H9 (cell line): Measurements from ENCODE around the gene COL4A1. TPM values are rescaled to one million over a fixed set of nuclear protein-coding genes. Genes with fewer than 3 reads are reported as not detected.

Source experiments
- DNase-seq: peaks from one replicate; pipeline ENCODE4 v3.0.0-alpha.2; 2017
- H2AFZ ChIP-seq: one replicate; pipeline ENCODE4 v1.6.1; 2013; ENCODE audit warnings: mild to moderate bottlenecking, low read length, control low read depth, moderate library complexity
- H2AK5ac ChIP-seq: 2 replicates; pipeline ENCODE4 v1.6.1; 2013; ENCODE audit warnings: low read length, control low read depth, mixed read lengths; ENCODE audit not compliant: insufficient read length
- H2BK120ac ChIP-seq: one replicate; pipeline ENCODE4 v1.6.1; 2013; ENCODE audit warnings: low read depth, mild to moderate bottlenecking, low read length, control low read depth, inconsistent platforms; ENCODE audit not compliant: poor library complexity, severe bottlenecking
- H2BK12ac ChIP-seq: 2 replicates; pipeline ENCODE4 v1.6.1; 2013; ENCODE audit warnings: low read length, control low read depth, mixed read lengths, low read depth; ENCODE audit not compliant: insufficient read length
- H2BK15ac ChIP-seq: 2 replicates; pipeline ENCODE4 v1.6.1; 2013; ENCODE audit warnings: low read depth, low read length, control low read depth
- H2BK20ac ChIP-seq: one replicate; pipeline ENCODE4 v1.6.1; 2013; ENCODE audit warnings: low read depth, mild to moderate bottlenecking, low read length, control low read depth, inconsistent platforms; ENCODE audit not compliant: poor library complexity, severe bottlenecking
- H2BK5ac ChIP-seq: 2 replicates; pipeline ENCODE4 v1.6.1; 2013; ENCODE audit warnings: low read length, control low read depth, mixed read lengths; ENCODE audit not compliant: insufficient read length
- H3K14ac ChIP-seq: 2 replicates; pipeline ENCODE4 v1.6.1; 2013; ENCODE audit warnings: low read length, control low read depth; ENCODE audit not compliant: insufficient read depth
- H3K18ac ChIP-seq: 2 replicates; pipeline ENCODE4 v1.6.1; 2013; ENCODE audit warnings: low read depth, mild to moderate bottlenecking, mixed read lengths, low read length, control low read depth; ENCODE audit not compliant: insufficient read length
- H3K23ac ChIP-seq: 2 replicates; pipeline ENCODE4 v1.6.1; 2013; ENCODE audit warnings: low read length, control low read depth, mixed read lengths, low read depth; ENCODE audit not compliant: insufficient read length
- H3K23me2 ChIP-seq: 2 replicates; pipeline ENCODE4 v1.6.1; 2013; ENCODE audit warnings: low read depth, mild to moderate bottlenecking, mixed read lengths, low read length, control low read depth; ENCODE audit not compliant: insufficient read length, poor library complexity, severe bottlenecking
- H3K27ac ChIP-seq: 2 replicates; pipeline ENCODE4 v1.5.1; 2013; ENCODE audit warnings: low read length, control low read depth, mixed read lengths, low read depth; ENCODE audit not compliant: insufficient read length
- H3K27me3 ChIP-seq: 2 replicates; pipeline ENCODE4 v1.6.1; 2013; ENCODE audit warnings: low read length, control low read depth, inconsistent platforms; ENCODE audit not compliant: insufficient read depth
- H3K4ac ChIP-seq: 2 replicates; pipeline ENCODE4 v1.6.1; 2013; ENCODE audit warnings: low read depth, mild to moderate bottlenecking, control low read depth, inconsistent platforms, low read length, moderate library complexity
- H3K4me1 ChIP-seq: 2 replicates; pipeline ENCODE4 v1.6.1; 2013; ENCODE audit warnings: low read length, control low read depth, inconsistent platforms; ENCODE audit not compliant: insufficient read depth
- H3K4me2 ChIP-seq: 2 replicates; pipeline ENCODE4 v1.6.1; 2013; ENCODE audit warnings: low read length, control low read depth, mixed read lengths; ENCODE audit not compliant: insufficient read length, insufficient read depth
- H3K56ac ChIP-seq: 2 replicates; pipeline ENCODE4 v1.6.1; 2013; ENCODE audit warnings: low read depth, mild to moderate bottlenecking, mixed read lengths, low read length, control low read depth; ENCODE audit not compliant: insufficient read length
- H3K79me1 ChIP-seq: 2 replicates; pipeline ENCODE4 v1.6.1; 2013; ENCODE audit warnings: low read depth, mild to moderate bottlenecking, moderate library complexity, low read length, control low read depth, inconsistent platforms; ENCODE audit not compliant: insufficient read depth, poor library complexity, severe bottlenecking
- H3K79me2 ChIP-seq: 2 replicates; pipeline ENCODE4 v1.6.1; 2013; ENCODE audit warnings: low read length, control low read depth, inconsistent platforms; ENCODE audit not compliant: insufficient read depth
- H3K9ac ChIP-seq: 2 replicates; pipeline ENCODE4 v1.6.1; 2013; ENCODE audit warnings: low read length, control low read depth, mixed read lengths; ENCODE audit not compliant: insufficient read length; ENCODE audit errors: extremely low read depth
- H3K9me3 ChIP-seq: one replicate; pipeline ENCODE4 v1.6.1; 2013; ENCODE audit warnings: low read depth, low read length, inconsistent platforms; ENCODE audit not compliant: control insufficient read depth
- H3T11ph ChIP-seq: one replicate; pipeline ENCODE4 v1.6.1; 2013; ENCODE audit warnings: mild to moderate bottlenecking, low read length, control low read depth, inconsistent platforms
- H4K20me1 ChIP-seq: one replicate; pipeline ENCODE4 v1.6.1; 2013; ENCODE audit not compliant: control insufficient read depth, insufficient read length, insufficient read depth
- H4K5ac ChIP-seq: 2 replicates; pipeline ENCODE4 v1.6.1; 2013; ENCODE audit warnings: low read depth, mild to moderate bottlenecking, mixed read lengths, low read length, control low read depth; ENCODE audit not compliant: insufficient read length
- H4K8ac ChIP-seq: replicated peaks from 2 replicates; pipeline ENCODE4 v1.6.1; 2013; ENCODE audit warnings: low read length, control low read depth, mixed read lengths, low read depth; ENCODE audit not compliant: insufficient read length
- H4K91ac ChIP-seq: 2 replicates; pipeline ENCODE4 v1.6.1; 2013; ENCODE audit warnings: low read depth, mild to moderate bottlenecking, moderate library complexity, mixed read lengths, low read length, control low read depth; ENCODE audit not compliant: insufficient read length
- H3K27ac Mint-ChIP-seq, 3 experiments: 2 replicates in 2 of 3; 3 replicates in 1 of 3; pipeline ENCODE4 v1.8.0; 2020 to 2021; ENCODE audit warnings: mixed read lengths in 3 of 3, mild to moderate bottlenecking in 1 of 3, moderate library complexity in 1 of 3
- H3K27me3 Mint-ChIP-seq: 2 replicates; pipeline ENCODE4 v1.8.0; 2021; ENCODE audit warnings: low read depth, mild to moderate bottlenecking, moderate library complexity, mixed read lengths
- H3K36me3 Mint-ChIP-seq, 3 experiments: 2 replicates in 2 of 3; 3 replicates in 1 of 3; pipeline ENCODE4 v1.8.0; 2020 to 2021; ENCODE audit warnings: low read depth in 3 of 3, mixed read lengths in 3 of 3; ENCODE audit not compliant: insufficient read depth in 1 of 3
- H3K4me1 Mint-ChIP-seq, 2 experiments: 2 replicates each; pipeline ENCODE4 v1.8.0; 2020; ENCODE audit warnings: mixed read lengths in 2 of 2
- H3K4me3 Mint-ChIP-seq, 2 experiments: 2 replicates in 1 of 2; 3 replicates in 1 of 2; pipeline ENCODE4 v1.8.0; 2020 to 2021; ENCODE audit warnings: mild to moderate bottlenecking in 2 of 2, mixed read lengths in 2 of 2, moderate library complexity in 1 of 2
- H3K9me3 Mint-ChIP-seq, 2 experiments: 2 replicates in 1 of 2; 3 replicates in 1 of 2; pipeline ENCODE4 v1.8.0; 2020; ENCODE audit warnings: mild to moderate bottlenecking in 2 of 2, mixed read lengths in 2 of 2, moderate library complexity in 1 of 2
- WGBS: extraction: QIAGEN DNeasy Blood & Tissue Kit; methylation state at CpG from one replicate; pipeline ENCODE4 v1.1.7; 2013; ENCODE audit warnings: missing lambda C conversion rate, low lambda C conversion rate, mixed read lengths; ENCODE audit not compliant: insufficient read length; ENCODE audit errors: extremely low coverage; 5-methylcytosine and 5-hydroxymethylcytosine counted together
- total RNA-seq: library from RNA; stranded (reverse); gene quantifications from 2 replicates; pipeline ENCODE4 v1.2.1, GENCODE V29; 2021
- TF ChIP-seq, protein P1 (sequence below): fragments of 200-600 bp; sonication (generic); conservative IDR thresholded peaks from 3 replicates; pipeline ENCODE4 v1.8.0; 2021; ENCODE audit warnings: antibody characterized with exemption, mild to moderate bottlenecking

The COL4A1 gene
- total RNA-seq, 1 experiment from 2014 or later = 73.1 TPM

DNA sequence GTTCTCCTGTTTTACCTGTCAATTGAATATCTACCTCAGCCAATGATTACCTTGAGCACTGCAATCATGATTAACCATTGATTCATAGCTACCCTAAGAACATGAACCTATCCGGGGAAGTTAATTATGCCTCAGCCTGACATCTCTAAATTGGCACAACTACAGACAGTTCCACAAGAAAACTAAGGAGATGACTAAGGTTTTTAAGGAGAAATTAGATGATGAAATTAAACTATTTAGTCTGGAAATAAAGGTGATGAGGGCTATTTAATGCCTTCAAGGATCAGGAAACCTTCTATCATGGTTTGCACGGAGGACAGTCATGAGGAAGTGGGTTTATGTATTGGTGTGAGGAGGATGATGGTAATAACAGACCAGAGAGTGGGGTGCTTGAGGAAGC, 203.4 kb downstream of the COL4A1 start:
- Histone ChIP-seq H2BK12ac (no peak overlapping the region), H4K20me1 (no peaks in the 10 kb centered on the region), H3K4me2 (no peak overlapping the region), H3K9me3 (peaks cover 9% of the 10 kb centered on the region), H3K23ac (no peak overlapping the region), H4K8ac (no peak overlapping the region), H3T11ph (no peak overlapping the region), H3K56ac (no peak overlapping the region), H2BK5ac (no peak overlapping the region), H3K27ac (no peak overlapping the region), H4K5ac (no peak overlapping the region), H3K4ac (no peak overlapping the region), H3K27me3 (no peaks in the 10 kb centered on the region), H3K4me1 (no peaks in the 10 kb centered on the region), H2BK120ac (no peak overlapping the region), H3K9ac (no peak overlapping the region), H2AK5ac (no peak overlapping the region), H3K23me2 (no peaks in the 10 kb centered on the region), H2BK15ac (no peak overlapping the region), H3K79me2 (no peaks in the 10 kb centered on the region), H2AFZ (no peak overlapping the region), H2BK20ac (no peak overlapping the region), H3K14ac (no peak overlapping the region), H3K79me1 (no peaks in the 10 kb centered on the region), H4K91ac (no peak overlapping the region), H3K18ac (no peak overlapping the region)
- TF ChIP-seq, protein P1, sequence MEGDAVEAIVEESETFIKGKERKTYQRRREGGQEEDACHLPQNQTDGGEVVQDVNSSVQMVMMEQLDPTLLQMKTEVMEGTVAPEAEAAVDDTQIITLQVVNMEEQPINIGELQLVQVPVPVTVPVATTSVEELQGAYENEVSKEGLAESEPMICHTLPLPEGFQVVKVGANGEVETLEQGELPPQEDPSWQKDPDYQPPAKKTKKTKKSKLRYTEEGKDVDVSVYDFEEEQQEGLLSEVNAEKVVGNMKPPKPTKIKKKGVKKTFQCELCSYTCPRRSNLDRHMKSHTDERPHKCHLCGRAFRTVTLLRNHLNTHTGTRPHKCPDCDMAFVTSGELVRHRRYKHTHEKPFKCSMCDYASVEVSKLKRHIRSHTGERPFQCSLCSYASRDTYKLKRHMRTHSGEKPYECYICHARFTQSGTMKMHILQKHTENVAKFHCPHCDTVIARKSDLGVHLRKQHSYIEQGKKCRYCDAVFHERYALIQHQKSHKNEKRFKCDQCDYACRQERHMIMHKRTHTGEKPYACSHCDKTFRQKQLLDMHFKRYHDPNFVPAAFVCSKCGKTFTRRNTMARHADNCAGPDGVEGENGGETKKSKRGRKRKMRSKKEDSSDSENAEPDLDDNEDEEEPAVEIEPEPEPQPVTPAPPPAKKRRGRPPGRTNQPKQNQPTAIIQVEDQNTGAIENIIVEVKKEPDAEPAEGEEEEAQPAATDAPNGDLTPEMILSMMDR = no peak
- peaks cover 4% of the 10 kb centered on the region in 2 experiments for H3K4me1 Mint-ChIP-seq
- WGBS = no CpG with 5 or more reads among the region's 2 CpGs
- H3K27ac Mint-ChIP-seq = no peak overlapping the region
- H3K9me3 Mint-ChIP-seq = peaks cover 18 to 19% of the 10 kb centered on the region in 2 experiments
- DNase-seq = no peak
- H3K36me3 Mint-ChIP-seq = peaks cover 10 to 15% (median 11%) of the 10 kb centered on the region in 3 experiments
- H3K4me3 Mint-ChIP-seq = no peak overlapping the region
- peaks cover 5% of the 10 kb centered on the region for H3K27me3 Mint-ChIP-seq
